Ovary (tissue), 9 donors: Measurements from ENCODE around the gene MBD5. TPM values are rescaled to one million over a fixed set of nuclear protein-coding genes. Genes with fewer than 3 reads are reported as not detected.

ENCODE experiments used
- DNase-seq, 5 donors: peaks; one replicate each; pipeline ENCODE4 v3.0.0-alpha.2; 2019 to 2020
- H3K27ac ChIP-seq, 2 donors: fragments of 200-600 bp; one replicate each; pipeline versions ENCODE4 v1.5.1 to v1.8.0; 2019 to 2022
- H3K27me3 ChIP-seq: fragments of 200-600 bp; one replicate; pipeline ENCODE4 v1.8.0; 2022
- H3K36me3 ChIP-seq: fragments of 200-600 bp; sonication (generic); one replicate; pipeline ENCODE4 v1.5.1; 2019
- H3K4me1 ChIP-seq: one replicate; pipeline ENCODE4 v1.8.1; 2013; ENCODE audit warnings: mild to moderate bottlenecking, moderate library complexity; ENCODE audit not compliant: insufficient read depth
- H3K4me3 ChIP-seq: fragments of 200-600 bp; sonication (generic); one replicate; pipeline ENCODE4 v1.5.1; 2017
- H3K9me3 ChIP-seq, 2 donors: fragments of 200-600 bp in 1 of 2; sonication (generic) in 1 of 2; one replicate each; pipeline versions ENCODE4 v1.5.1 to v1.8.1; 2013 to 2019; ENCODE audit warnings: mild to moderate bottlenecking in 1 of 2, moderate library complexity in 1 of 2
- CTCF ChIP-seq, 3 donors: fragments of 450-650 bp in 2 of 3; fragments of 200-600 bp in 1 of 3; IDR thresholded peaks; one replicate each; pipeline versions ENCODE4 v1.5.1 to v1.8.0; 2016 to 2022; ENCODE audit warnings: antibody characterized with exemption in 3 of 3, mild to moderate bottlenecking in 1 of 3
- EP300 ChIP-seq: sonication (generic); formaldehyde crosslinking; IDR thresholded peaks from one replicate; pipeline ENCODE4 v1.6.1; 2017; ENCODE audit warnings: antibody characterized with exemption
- POLR2A ChIP-seq: fragments of 450-650 bp; IDR thresholded peaks from one replicate; pipeline ENCODE4 v1.6.1; 2017; ENCODE audit warnings: antibody characterized with exemption, mild to moderate bottlenecking, moderate library complexity
- WGBS, 3 donors: extraction: QIAGEN DNeasy Blood & Tissue Kit in 1 of 3; methylation state at CpG; one replicate each; pipeline versions ENCODE4 v1.1.5 to v1.1.7; 2013 to 2017; 5-methylcytosine and 5-hydroxymethylcytosine counted together
- intact Hi-C, 4 donors: fragments of 100-400 bp; cut with DNase I; formaldehyde crosslinking; loops; one replicate each; pipeline versions ENCODE4 v1.11.0 to v1.15.1; 2022 to 2023
- polyA plus RNA-seq, 2 donors: library from polyadenylated mRNA; stranded (reverse); fragments of 200-250 nt in 1 of 2; fragments of 350-450 nt in 1 of 2; fragmentation: Illumina TruSeq in 1 of 2; extraction: RNeasy Lipid Tissue Mini Kit (QIAGEN cat#74804) in 1 of 2; gene quantifications; one replicate each; pipeline ENCODE4 v1.2.3, GENCODE V29; 2013 to 2014
- total RNA-seq, 7 donors: library from RNA; depleted of rRNA in 2 of 7; stranded (reverse); fragments of >200 nt in 2 of 7; fragmentation: NEBNext Ultra II Directional in 3 of 7; extraction: Animal tissue kit (Norgen Biotek cat#: 25700) in 3 of 7; gene quantifications; one replicate each; pipeline versions ENCODE4 v1.1.0 to v1.2.4, GENCODE V29; 2016 to 2023
- donor health status: DM: no; HTN: no; CAD: no; lungs with moderate emphysema.
- donor health status: DM: no; HTN: no; CAD: no.
- donor health status: Bipolar disorder and iron deficiency.
- donor health status: DM: yes; HTN: yes; CAD: no.
- donor health status: DM: no; HTN: no; CAD: no.
- donor health status: DM: yes; HTN: yes; CAD: no.

The MBD5 gene
- total and polyA plus RNA-seq, 9 donors = 8.5 to 66.3 (median 45.8) TPM

GRCh38 chr2:148013876-148014275, 7.0 kb upstream of the MBD5 start:
- Histone ChIP-seq H3K36me3 (no peaks in the 10 kb centered on the region), H3K27me3 (no peaks in the 10 kb centered on the region), H3K9me3 (no peaks in the 10 kb centered on the region), H3K27ac (no peak overlapping the region), H3K4me1 (peaks cover 4% of the 10 kb centered on the region), H3K4me3 (no peak overlapping the region)
- intact Hi-C loops = no loop called here
- DNase-seq = no peak
- WGBS, 3 donors = 28 to 42% (median 36%) methylated on average over 2 of the region's 2 CpGs
- no peak for TF ChIP-seq POLR2A

GRCh38 chr2:148014616-148015015, 6.3 kb upstream of the MBD5 start:
- Histone ChIP-seq H3K27me3 (no peaks in the 10 kb centered on the region), H3K4me3 (no peak overlapping the region), H3K36me3 (no peaks in the 10 kb centered on the region), H3K4me1 (peaks cover 8% of the 10 kb centered on the region), H3K27ac (no peak overlapping the region), H3K9me3 (no peaks in the 10 kb centered on the region)
- no peak for DNase-seq
- TF ChIP-seq EP300 (no peak), POLR2A (no peak), CTCF (IDR thresholded peaks at IDR 0.05) (no peak)
- intact Hi-C loops = no loop called here
- WGBS, 3 donors = 61 to 65% (median 62%) methylated on average over 5 of the region's 5 CpGs

- H3K4me3 ChIP-seq = peak within 1 kb of the TSS; percentile 83
- intact Hi-C loops = no loop called here
- peak; percentile 71 for TF ChIP-seq EP300
- TF ChIP-seq POLR2A = peak; percentile 15
- peak in 1 of 3 donors; percentile 42 for TF ChIP-seq CTCF (IDR thresholded peaks at IDR 0.05)
- DNase-seq = peak; percentile 95 to 99 (median 98)
- H3K4me1 ChIP-seq = peaks cover 8% of the 10 kb centered on the region
- no peaks in the 10 kb centered on the region for H3K9me3 ChIP-seq
- H3K36me3 ChIP-seq = no peaks in the 10 kb centered on the region
- peak within 1 kb of the TSS; percentile 89 to 92 for H3K27ac ChIP-seq
- WGBS, 3 donors = 0 to 1% (median 0%) methylated on average over 51 to 52 of the region's 52 CpGs
- H3K27me3 ChIP-seq = no peaks in the 10 kb centered on the region
Observed at GRCh38 chr2:148020111-148021058, 506 bp upstream of the MBD5 start, which contains the start of gene ORC4. Gene ORC4, minus strand, starts transcription at chr2:148020737. Its CDS starts 44,779 bp downstream, at chr2:147975958.

GRCh38 chr2:148021886-148022285, 995 bp downstream of the MBD5 start:
- peak overlapping the region; percentile 89 to 92 for H3K27ac ChIP-seq
- H3K9me3 ChIP-seq = no peaks in the 10 kb centered on the region
- no peak for TF ChIP-seq POLR2A
- TF ChIP-seq CTCF (IDR thresholded peaks at IDR 0.05) = no peak
- TF ChIP-seq EP300 = no peak
- no peaks in the 10 kb centered on the region for H3K36me3 ChIP-seq
- H3K27me3 ChIP-seq = no peaks in the 10 kb centered on the region
- no peak for DNase-seq
- H3K4me1 ChIP-seq = peaks cover 5% of the 10 kb centered on the region
- 1 to 3% (median 2%) methylated on average over 3 of the region's 3 CpGs for WGBS, 3 donors
- H3K4me3 ChIP-seq = peak overlapping the region; percentile 83
- intact Hi-C loops = no loop called here

GRCh38 chr2:148022351-148022750, 1.5 kb downstream of the MBD5 start:
- intact Hi-C loops = no loop called here

More at GRCh38 chr2:148022351-148022750, 1.5 kb downstream of the MBD5 start:
- Histone ChIP-seq H3K9me3 (no peaks in the 10 kb centered on the region), H3K36me3 (no peaks in the 10 kb centered on the region), H3K4me1 (peaks cover 5% of the 10 kb centered on the region), H3K4me3 (peak overlapping the region; percentile 83), H3K27me3 (no peaks in the 10 kb centered on the region), H3K27ac (no peak overlapping the region)
- WGBS, 3 donors = 23 to 36% (median 26%) methylated on average over 1 of the region's 1 CpG
- no peak for DNase-seq
- TF ChIP-seq EP300 (no peak), CTCF (IDR thresholded peaks at IDR 0.05) (no peak), POLR2A (no peak)
